Nephron (organoid): ENCODE measurements around the gene SEMA3C.
A peak's percentile ranks its signal among the peaks of the same experiment; 100 is the strongest.

Experiments
- H3K27ac Mint-ChIP-seq, 3 experiments: 2 replicates each; pipeline ENCODE4 v1.8.0; 2020; ENCODE audit warnings: mixed read lengths in 3 of 3, mild to moderate bottlenecking in 2 of 3, moderate library complexity in 1 of 3
- H3K27me3 Mint-ChIP-seq: 2 replicates; pipeline ENCODE4 v1.8.0; 2021; ENCODE audit warnings: low read depth, mild to moderate bottlenecking, moderate library complexity, mixed read lengths
- H3K36me3 Mint-ChIP-seq: 2 replicates; pipeline ENCODE4 v1.8.0; 2020; ENCODE audit warnings: low read depth, mixed read lengths
- H3K4me1 Mint-ChIP-seq: 2 replicates; pipeline ENCODE4 v1.8.0; 2020; ENCODE audit warnings: mixed read lengths
- H3K4me3 Mint-ChIP-seq, 3 experiments: 2 replicates each; pipeline ENCODE4 v1.8.0; 2020; ENCODE audit warnings: mild to moderate bottlenecking in 3 of 3, mixed read lengths in 3 of 3, moderate library complexity in 2 of 3
- H3K9me3 Mint-ChIP-seq: 2 replicates; pipeline ENCODE4 v1.8.0; 2020; ENCODE audit warnings: mixed read lengths
- TF ChIP-seq, protein P1 (sequence below), 3 experiments: fragments of 200-600 bp; sonication (generic); IDR thresholded peaks; one replicate each; pipeline ENCODE4 v1.5.0; 2021; ENCODE audit warnings: antibody characterized with exemption in 3 of 3; ENCODE audit not compliant: unreplicated experiment in 3 of 3

The SEMA3C gene

DNA sequence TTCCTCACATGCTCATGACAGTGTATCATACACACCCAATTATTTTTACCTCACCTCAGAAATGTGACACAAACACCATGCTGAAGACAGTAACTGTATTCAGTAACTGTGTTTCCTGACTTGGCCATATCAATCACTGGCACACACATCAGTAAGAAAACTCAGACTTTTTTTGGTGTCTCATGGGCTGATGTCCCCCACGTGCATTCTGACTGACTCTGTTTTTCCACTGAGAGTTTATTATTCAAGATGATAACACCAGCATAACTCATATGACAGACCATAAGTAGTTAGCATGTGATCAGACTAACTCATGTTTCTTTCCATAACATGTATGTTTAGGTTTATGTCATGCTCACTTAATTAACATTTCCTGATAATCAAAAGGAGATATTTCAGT, 155.6 kb downstream of the SEMA3C start:
- no peaks in the 10 kb centered on the region for H3K27me3 Mint-ChIP-seq

DNA sequence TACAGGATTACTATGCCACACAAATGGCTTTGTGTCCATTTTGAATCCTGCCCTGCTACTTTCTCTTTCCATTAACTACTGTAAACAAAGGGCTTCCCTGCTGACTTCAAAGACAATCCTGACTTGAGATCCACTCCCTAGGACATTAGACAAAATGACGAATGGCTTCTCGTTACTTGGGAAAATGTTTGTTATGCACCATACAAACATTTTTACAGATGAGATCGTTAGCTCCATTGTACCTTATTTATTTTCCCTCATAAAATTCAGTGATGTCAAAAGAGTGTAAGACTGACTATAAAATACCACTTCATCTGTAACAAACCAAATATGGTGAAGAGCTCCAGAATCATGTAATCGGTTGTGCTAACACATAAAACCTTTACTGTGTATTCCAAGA, 158.6 kb downstream of the SEMA3C start:
- peak overlapping the region in 2 of 3 experiments; percentile 17 to 18 for H3K27ac Mint-ChIP-seq
- TF ChIP-seq, protein P1, sequence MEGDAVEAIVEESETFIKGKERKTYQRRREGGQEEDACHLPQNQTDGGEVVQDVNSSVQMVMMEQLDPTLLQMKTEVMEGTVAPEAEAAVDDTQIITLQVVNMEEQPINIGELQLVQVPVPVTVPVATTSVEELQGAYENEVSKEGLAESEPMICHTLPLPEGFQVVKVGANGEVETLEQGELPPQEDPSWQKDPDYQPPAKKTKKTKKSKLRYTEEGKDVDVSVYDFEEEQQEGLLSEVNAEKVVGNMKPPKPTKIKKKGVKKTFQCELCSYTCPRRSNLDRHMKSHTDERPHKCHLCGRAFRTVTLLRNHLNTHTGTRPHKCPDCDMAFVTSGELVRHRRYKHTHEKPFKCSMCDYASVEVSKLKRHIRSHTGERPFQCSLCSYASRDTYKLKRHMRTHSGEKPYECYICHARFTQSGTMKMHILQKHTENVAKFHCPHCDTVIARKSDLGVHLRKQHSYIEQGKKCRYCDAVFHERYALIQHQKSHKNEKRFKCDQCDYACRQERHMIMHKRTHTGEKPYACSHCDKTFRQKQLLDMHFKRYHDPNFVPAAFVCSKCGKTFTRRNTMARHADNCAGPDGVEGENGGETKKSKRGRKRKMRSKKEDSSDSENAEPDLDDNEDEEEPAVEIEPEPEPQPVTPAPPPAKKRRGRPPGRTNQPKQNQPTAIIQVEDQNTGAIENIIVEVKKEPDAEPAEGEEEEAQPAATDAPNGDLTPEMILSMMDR (IDR thresholded peaks at IDR 0.05; ENCODE audit: unreplicated experiment in 3 of 3) = no peak
- no peaks in the 10 kb centered on the region for H3K27me3 Mint-ChIP-seq
- no peak overlapping the region for H3K4me3 Mint-ChIP-seq
- H3K4me1 Mint-ChIP-seq = peaks cover 12% of the 10 kb centered on the region
- no peaks in the 10 kb centered on the region for H3K9me3 Mint-ChIP-seq
- peaks cover 20% of the 10 kb centered on the region for H3K36me3 Mint-ChIP-seq

More for the DNA sequence above, 155.6 kb downstream of the SEMA3C start:
- TF ChIP-seq, protein P1 (IDR thresholded peaks at IDR 0.05; ENCODE audit: unreplicated experiment in 3 of 3) = no peak
- Mint-ChIP-seq H3K27ac (peak overlapping the region in 1 of 3 experiments; percentile 31), H3K9me3 (no peaks in the 10 kb centered on the region), H3K4me1 (peaks cover 22% of the 10 kb centered on the region), H3K36me3 (peaks cover 7% of the 10 kb centered on the region), H3K4me3 (no peak overlapping the region)

DNA sequence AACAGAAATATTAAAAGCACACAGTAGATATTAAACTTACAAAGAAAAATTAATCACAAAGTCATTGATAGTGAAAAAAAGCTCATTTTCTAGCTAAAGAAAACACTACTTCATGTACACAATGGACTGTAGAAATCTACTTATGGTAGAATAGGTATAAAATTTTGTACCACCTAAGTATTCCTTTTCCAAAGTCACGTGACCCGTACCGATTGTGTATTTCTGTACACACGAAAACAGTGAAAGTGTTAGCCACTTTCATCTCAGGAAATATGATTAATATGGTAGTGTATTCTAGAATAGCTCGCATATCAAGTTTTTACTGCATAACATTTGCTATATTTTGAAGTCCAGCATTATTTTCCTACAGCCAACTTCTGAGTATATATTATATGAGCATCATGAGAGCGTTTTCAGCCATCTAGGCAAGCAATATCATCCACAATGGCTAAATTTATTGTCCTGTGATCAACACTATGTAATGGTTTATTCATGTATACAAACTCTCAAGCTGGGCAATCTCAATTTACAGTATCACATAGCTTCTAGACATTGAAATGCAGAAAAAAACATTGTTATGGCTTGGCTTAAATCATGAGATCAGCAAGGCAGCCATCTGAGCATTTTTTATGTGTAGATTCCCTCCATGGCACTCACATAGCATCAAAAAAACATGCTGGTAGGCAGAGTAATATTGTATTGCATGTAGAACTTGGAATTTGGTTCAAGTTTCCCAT, 165.7 kb downstream of the SEMA3C start:
- no peak overlapping the region for H3K27ac Mint-ChIP-seq
- peaks cover 9% of the 10 kb centered on the region for H3K4me1 Mint-ChIP-seq
- H3K9me3 Mint-ChIP-seq = no peaks in the 10 kb centered on the region
- TF ChIP-seq, protein P1 (IDR thresholded peaks at IDR 0.05; ENCODE audit: unreplicated experiment in 3 of 3) = no peak
- no peak overlapping the region for H3K4me3 Mint-ChIP-seq
- no peaks in the 10 kb centered on the region for H3K27me3 Mint-ChIP-seq
- H3K36me3 Mint-ChIP-seq = peaks cover 24% of the 10 kb centered on the region

GRCh38 chr7:80749270-80749669, 169.6 kb downstream of the SEMA3C start:
- H3K27me3 Mint-ChIP-seq = no peaks in the 10 kb centered on the region
- peaks cover 9% of the 10 kb centered on the region for H3K4me1 Mint-ChIP-seq
- H3K27ac Mint-ChIP-seq = no peak overlapping the region
- H3K4me3 Mint-ChIP-seq = no peak overlapping the region
- peaks cover 20% of the 10 kb centered on the region for H3K36me3 Mint-ChIP-seq
- TF ChIP-seq, protein P1 (IDR thresholded peaks at IDR 0.05; ENCODE audit: unreplicated experiment in 3 of 3) = no peak
- H3K9me3 Mint-ChIP-seq = no peaks in the 10 kb centered on the region

DNA sequence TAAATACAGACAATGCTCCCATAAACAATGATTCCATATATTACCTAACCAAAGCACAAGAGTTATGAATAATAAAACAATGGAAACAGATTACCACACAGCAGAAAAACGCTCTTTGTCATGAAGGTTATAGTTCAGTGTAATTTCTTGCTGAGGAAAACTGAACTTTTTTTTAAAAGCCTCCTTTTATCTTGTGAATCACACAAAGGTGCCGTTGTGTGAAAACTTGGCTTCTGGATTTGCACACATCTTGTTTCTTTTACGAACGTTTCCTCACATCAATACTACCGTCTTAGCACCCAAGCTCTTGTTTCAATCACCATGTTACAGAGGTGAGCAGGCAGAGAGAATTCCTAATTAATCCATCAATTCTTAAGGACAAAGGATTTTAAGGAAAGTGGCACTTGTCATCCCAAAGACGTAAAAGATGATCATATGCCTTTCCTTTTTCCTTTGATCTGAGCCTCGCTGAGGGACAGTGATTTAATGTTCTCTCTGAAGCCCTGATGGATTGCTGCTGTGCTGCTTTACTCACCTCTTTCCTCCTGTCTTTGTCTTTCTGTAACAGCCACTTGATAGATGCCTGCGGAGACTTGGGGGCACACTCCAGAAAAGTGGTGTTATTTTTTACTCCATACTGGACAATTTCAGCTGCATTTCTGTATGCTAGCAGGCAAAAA, 170.3 kb downstream of the SEMA3C start:
- Mint-ChIP-seq H3K36me3 (peaks cover 20% of the 10 kb centered on the region), H3K27ac (peak overlapping the region in 1 of 3 experiments; percentile 2), H3K4me1 (peaks cover 9% of the 10 kb centered on the region), H3K4me3 (peak overlapping the region in 2 of 3 experiments; percentile 3), H3K27me3 (no peaks in the 10 kb centered on the region), H3K9me3 (no peaks in the 10 kb centered on the region)
- TF ChIP-seq, protein P1 (IDR thresholded peaks at IDR 0.05; ENCODE audit: unreplicated experiment in 3 of 3) = no peak
